Smooth muscle cell of the brain vasculature (primary cell): ENCODE measurements around the gene TNN.
A peak's percentile ranks its signal among the peaks of the same experiment; 100 is the strongest.
"Not testable (repeated sequence)": the region's sequence is repeated elsewhere in the genome, so short reads cannot be mapped to it uniquely, and the experiment has no call there.

Source experiments
- DNase-seq: peaks from one replicate; pipeline ENCODE4 v3.0.0-alpha.2; 2012; ENCODE audit warnings: low read depth, low spot score

TNN gene, protein sequence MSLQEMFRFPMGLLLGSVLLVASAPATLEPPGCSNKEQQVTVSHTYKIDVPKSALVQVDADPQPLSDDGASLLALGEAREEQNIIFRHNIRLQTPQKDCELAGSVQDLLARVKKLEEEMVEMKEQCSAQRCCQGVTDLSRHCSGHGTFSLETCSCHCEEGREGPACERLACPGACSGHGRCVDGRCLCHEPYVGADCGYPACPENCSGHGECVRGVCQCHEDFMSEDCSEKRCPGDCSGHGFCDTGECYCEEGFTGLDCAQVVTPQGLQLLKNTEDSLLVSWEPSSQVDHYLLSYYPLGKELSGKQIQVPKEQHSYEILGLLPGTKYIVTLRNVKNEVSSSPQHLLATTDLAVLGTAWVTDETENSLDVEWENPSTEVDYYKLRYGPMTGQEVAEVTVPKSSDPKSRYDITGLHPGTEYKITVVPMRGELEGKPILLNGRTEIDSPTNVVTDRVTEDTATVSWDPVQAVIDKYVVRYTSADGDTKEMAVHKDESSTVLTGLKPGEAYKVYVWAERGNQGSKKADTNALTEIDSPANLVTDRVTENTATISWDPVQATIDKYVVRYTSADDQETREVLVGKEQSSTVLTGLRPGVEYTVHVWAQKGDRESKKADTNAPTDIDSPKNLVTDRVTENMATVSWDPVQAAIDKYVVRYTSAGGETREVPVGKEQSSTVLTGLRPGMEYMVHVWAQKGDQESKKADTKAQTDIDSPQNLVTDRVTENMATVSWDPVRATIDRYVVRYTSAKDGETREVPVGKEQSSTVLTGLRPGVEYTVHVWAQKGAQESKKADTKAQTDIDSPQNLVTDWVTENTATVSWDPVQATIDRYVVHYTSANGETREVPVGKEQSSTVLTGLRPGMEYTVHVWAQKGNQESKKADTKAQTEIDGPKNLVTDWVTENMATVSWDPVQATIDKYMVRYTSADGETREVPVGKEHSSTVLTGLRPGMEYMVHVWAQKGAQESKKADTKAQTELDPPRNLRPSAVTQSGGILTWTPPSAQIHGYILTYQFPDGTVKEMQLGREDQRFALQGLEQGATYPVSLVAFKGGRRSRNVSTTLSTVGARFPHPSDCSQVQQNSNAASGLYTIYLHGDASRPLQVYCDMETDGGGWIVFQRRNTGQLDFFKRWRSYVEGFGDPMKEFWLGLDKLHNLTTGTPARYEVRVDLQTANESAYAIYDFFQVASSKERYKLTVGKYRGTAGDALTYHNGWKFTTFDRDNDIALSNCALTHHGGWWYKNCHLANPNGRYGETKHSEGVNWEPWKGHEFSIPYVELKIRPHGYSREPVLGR (N-terminal part only)

GRCh38 chr1:175067362-175068106 lies at the start of gene TNN:
Gene TNN (plus strand): TSS chr1:175067833. CDS start chr1:175077419, 9,586 bp downstream.
- DNase-seq = no peak

DNA sequence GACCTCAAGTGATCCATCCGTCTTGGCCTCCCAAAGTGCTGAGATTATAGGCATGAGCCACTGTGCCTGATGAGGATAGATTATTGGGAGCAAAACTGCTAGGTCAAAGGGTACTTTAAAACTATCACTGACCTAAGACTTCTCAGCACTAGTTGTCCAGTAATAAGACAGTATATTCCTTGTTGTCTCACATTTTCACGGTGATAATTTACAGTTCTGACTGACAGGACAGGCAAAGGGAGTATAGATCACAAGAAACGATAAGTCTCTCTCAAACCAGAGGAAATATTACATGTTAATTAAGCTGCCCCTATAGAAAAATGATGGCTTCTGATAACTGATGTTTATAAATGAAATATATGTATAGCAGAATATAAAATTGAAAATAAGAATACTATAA lies 48.1 kb upstream of the TNN start:
- DNase-seq = no peak

- DNase-seq = peak; percentile 98
Observed at GRCh38 chr1:175023043-175023921, 44.4 kb upstream of the TNN start, which contains the start of gene MRPS14. Gene MRPS14 (minus strand): TSS chr1:175023425. CDS start chr1:175023408, 17 bp downstream.

GRCh38 chr1:175023922-175024242 lies 43.8 kb upstream of the TNN start:
- not testable (repeated sequence) for DNase-seq

DNA sequence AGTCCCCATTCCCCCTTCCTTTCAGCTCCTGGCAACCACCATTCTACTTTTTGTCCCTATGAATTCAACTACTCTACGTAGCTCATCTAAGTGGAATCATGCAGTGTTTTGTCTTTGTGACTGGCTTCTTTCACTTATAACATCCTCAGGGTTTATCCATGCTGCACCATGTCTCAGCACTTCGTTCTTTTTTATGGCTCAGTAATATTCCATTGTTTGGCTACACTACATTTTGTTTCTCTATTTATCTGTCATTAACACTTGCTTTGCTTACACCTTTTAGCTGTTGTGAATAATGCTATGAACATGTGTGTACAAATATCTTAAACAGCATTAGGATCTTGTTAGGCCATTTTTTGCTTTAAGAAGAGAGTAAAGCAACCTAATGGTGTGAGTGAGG lies 42.9 kb upstream of the TNN start:
- DNase-seq = no peak

- no peak for DNase-seq
Observed at GRCh38 chr1:175033953-175034352, 33.7 kb upstream of the TNN start.

DNA sequence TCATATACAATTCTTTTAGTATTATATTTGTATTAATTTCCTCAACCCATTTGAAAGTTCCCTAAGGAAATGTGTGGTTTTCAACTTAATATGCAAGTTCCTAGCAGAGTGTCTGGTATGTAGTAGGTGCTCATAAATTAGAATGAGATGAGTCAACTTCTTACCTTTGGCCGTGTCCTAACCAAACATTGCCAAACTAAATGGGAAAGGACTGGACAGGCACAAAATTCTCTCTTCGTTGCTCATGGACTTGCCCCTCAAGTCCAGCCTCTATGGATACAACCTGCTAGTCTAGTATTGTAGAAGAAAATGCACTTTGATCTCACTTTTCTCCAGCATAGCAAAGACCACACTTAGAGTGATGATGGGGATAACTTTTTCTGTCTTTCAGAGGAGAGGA lies 32.9 kb upstream of the TNN start:
- DNase-seq = no peak

GRCh38 chr1:175035865-175036264 lies 31.8 kb upstream of the TNN start:
- no peak for DNase-seq

- no peak for DNase-seq
Observed at GRCh38 chr1:175036476-175036875, 31.2 kb upstream of the TNN start.

DNA sequence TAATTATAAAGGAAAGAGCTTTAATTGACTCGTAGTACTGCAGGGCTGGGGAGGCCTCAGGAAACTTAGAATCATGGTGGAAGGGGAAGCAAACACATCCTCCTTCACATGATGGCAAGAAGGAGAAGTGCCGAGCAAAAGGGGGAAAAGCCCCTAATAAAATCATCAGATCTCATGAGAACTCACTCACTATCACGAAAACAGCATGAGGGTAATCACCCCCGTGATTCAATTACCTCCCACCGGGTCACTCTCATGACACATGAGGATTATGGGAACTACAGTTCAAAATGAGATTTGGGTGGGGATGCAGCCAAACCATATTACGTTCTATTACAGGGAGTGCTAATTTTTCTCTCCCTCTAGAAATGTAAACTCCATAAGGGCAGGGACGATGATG lies 30.2 kb upstream of the TNN start:
- no peak for DNase-seq

DNA sequence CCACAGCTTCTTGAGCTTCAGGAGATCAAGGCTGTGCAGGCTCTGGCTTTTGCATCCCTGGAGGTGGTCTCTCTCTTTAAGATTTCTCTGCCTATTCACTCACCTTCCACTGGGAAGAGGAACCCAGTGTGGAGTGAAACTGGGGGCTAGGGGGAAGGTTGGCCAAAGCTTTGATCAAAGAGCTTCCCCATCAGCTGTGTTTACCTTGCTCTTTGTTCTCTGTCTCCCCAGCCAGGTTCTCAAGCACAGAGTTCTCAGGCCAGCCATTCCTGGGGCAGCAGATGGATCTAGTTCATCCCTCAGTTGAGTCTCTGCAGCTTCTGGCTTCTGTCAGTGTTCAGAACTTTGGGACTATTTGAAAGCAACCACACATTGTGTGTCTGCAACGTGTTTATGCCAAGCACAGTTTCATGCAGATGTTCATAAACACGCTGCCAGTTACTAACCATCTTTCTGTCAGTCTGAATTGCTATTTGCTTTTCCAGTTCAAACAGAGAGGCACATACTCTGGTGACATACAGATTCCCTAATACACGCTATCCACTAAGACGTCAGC lies 27.2 kb upstream of the TNN start:
- no peak for DNase-seq

DNA sequence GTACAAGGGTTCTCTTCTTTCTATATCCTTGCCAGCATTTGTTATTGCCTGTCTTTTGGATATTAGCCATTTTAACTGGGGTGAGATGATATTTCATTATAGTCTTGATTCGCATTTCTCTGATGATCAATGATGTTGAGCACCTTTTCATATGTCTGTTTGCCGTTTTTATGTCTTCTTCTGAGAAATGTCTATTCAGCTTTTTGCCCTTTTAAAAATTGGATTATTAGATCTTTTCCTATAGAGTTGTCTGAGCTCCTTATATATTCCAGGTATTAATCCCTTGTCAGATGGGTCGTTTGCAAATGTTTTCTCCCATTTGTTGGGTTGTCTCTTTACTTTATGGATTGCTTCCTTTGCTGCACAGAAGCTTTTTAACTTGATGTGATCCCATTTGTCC lies 25.0 kb upstream of the TNN start:
- no peak for DNase-seq

DNA sequence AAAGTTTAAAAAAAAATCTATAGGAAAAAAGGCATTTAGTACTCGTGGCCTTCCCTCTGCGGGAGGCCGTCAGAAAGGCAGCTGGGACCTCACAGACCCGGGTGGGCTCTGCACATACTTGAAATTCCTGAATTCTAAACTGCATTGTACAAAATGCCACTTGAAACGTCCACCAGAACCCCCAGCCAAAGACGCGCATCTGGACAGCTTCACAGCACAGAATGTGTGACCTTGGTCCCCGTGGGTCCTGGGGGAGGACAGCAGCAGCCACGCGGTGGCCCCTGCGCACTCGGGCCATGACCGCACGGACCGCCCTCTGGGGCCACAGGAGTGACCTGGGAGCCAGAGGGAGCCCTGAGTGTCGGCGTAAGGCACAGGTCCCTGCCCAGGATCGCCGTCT lies 23.8 kb upstream of the TNN start:
- no peak for DNase-seq

GRCh38 chr1:175044591-175044990 lies 23.0 kb upstream of the TNN start:
- DNase-seq = not testable (repeated sequence)

- no peak for DNase-seq
Observed at GRCh38 chr1:175045097-175045496, 22.5 kb upstream of the TNN start.

DNA sequence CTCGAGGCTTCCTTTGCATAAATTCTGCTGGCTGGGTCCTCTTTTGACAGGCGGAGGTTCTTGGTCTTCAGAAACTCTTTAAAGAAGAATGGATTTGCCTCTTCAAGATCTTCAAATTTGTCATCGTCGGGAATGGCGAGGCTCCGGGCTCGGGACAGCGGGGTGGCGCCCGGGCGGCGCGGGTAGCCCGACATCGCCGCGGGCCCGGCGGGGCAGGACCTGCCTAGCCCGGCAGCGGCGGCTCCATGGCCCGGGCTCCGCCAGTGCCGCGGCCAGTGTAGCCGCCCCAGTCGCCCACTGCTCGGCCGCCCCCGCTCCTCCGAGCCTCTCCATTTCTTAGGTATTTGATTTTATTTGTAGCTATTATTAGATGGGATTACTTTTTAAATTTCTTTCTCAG lies 22.1 kb upstream of the TNN start:
- DNase-seq = no peak

- DNase-seq = no peak
Observed at GRCh38 chr1:175050992-175051391, 16.6 kb upstream of the TNN start.

GRCh38 chr1:175054736-175055135 lies 12.9 kb upstream of the TNN start:
- no peak for DNase-seq

- no peak for DNase-seq
Observed at GRCh38 chr1:175062339-175062738, 5.3 kb upstream of the TNN start.

DNA sequence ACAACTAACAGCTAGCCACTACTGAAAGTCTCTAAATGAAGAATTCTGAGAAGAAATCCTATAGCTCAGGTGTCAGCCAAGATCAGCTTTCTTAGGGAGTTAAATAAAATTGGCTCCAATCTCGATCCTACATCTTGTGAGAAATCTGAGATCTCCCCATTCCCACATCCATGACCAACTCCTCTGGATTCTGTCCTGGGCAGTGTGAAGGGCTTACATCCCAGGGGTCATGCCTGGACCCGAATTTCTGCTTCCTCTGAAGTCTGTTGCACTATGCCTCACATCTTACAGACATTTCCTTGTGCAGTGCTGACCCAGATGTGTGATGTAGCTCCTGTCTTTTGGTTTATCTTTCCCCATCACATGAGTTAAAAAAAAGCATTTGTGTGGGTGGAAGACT lies 4.8 kb upstream of the TNN start:
- no peak for DNase-seq
